NCI-H1417 (cell line): ENCODE measurements around the gene ALDH3A2.
A peak's percentile ranks its signal among the peaks of the same experiment; 100 is the strongest.

Source experiments
- DNase-seq, 3 experiments: peaks; one replicate each; lab custom pipeline; 2025; lab: John Stamatoyannopoulos, UW

ALDH3A2 gene

GRCh38 chr17:19648475-19649273 is at the start of gene ALDH3A2:
ALDH3A2 (plus strand) TSS chr17:19648751; CDS start chr17:19648972, 221 bp downstream.
- peak; percentile 92 to 95 (median 92) for DNase-seq

GRCh38 chr17:19610311-19610710 is 38.2 kb upstream of the ALDH3A2 start:
- no peak for DNase-seq

GRCh38 chr17:19610879-19611278 is 37.7 kb upstream of the ALDH3A2 start:
- no peak for DNase-seq

- DNase-seq, result no peak
Observed at GRCh38 chr17:19613979-19614378, 34.6 kb upstream of the ALDH3A2 start.

GRCh38 chr17:19614900-19615299 is 33.7 kb upstream of the ALDH3A2 start:
- no peak for DNase-seq

GRCh38 chr17:19618015-19618414 is 30.5 kb upstream of the ALDH3A2 start:
- no peak for DNase-seq

GRCh38 chr17:19619705-19620325 is 28.7 kb upstream of the ALDH3A2 start:
- DNase-seq, result peak in 1 of 3 experiments; percentile 1

- DNase-seq, result no peak
Observed at GRCh38 chr17:19621697-19622096, 26.9 kb upstream of the ALDH3A2 start.

- no peak for DNase-seq
Observed at GRCh38 chr17:19626079-19626478, 22.5 kb upstream of the ALDH3A2 start.

- no peak for DNase-seq
Observed at GRCh38 chr17:19629449-19629848, 19.1 kb upstream of the ALDH3A2 start.

GRCh38 chr17:19630035-19630434 is 18.5 kb upstream of the ALDH3A2 start:
- DNase-seq, result no peak

- no peak for DNase-seq
Observed at GRCh38 chr17:19630661-19631060, 17.9 kb upstream of the ALDH3A2 start.

- no peak for DNase-seq
Observed at GRCh38 chr17:19631905-19632304, 16.6 kb upstream of the ALDH3A2 start.

- no peak for DNase-seq
Observed at GRCh38 chr17:19641687-19642372, 6.7 kb upstream of the ALDH3A2 start.

- DNase-seq, result no peak
Observed at GRCh38 chr17:19642373-19642893, 6.1 kb upstream of the ALDH3A2 start.

GRCh38 chr17:19644493-19645210 is 3.9 kb upstream of the ALDH3A2 start:
- no peak for DNase-seq

- DNase-seq, result peak in 1 of 3 experiments; percentile 23
Observed at GRCh38 chr17:19645734-19646201, 2.8 kb upstream of the ALDH3A2 start.

GRCh38 chr17:19646788-19647696 is 1.5 kb upstream of the ALDH3A2 start:
- DNase-seq, result peak in 2 of 3 experiments; percentile 59 to 84

- DNase-seq, result peak; percentile 52 to 82 (median 78)
Observed at GRCh38 chr17:19647697-19648474, 665 bp upstream of the ALDH3A2 start.

- no peak for DNase-seq
Observed at GRCh38 chr17:19649274-19649541, 657 bp downstream of the ALDH3A2 start.
